ENCODE measurements around the gene CDIP1.

The CDIP1 gene

GRCh38 chr16:4512473-4512872 is 26.1 kb downstream of the CDIP1 start:
- H3K36me3 Mint-ChIP-seq (ENCODE audit: low read depth) = no peaks in the 10 kb centered on the region
- no peaks in the 10 kb centered on the region for H3K4me1 Mint-ChIP-seq
- no peak for DNase-seq
- no peaks in the 10 kb centered on the region for H3K9me3 Mint-ChIP-seq
- peaks cover 2% of the 10 kb centered on the region for H3K27me3 Mint-ChIP-seq (ENCODE audit: low read depth, poor library complexity)
- H3K4me3 Mint-ChIP-seq = no peak overlapping the region
- H3K27ac Mint-ChIP-seq = no peak overlapping the region
- TF ChIP-seq CTCF (IDR thresholded peaks at IDR 0.05) = no peak

DNA sequence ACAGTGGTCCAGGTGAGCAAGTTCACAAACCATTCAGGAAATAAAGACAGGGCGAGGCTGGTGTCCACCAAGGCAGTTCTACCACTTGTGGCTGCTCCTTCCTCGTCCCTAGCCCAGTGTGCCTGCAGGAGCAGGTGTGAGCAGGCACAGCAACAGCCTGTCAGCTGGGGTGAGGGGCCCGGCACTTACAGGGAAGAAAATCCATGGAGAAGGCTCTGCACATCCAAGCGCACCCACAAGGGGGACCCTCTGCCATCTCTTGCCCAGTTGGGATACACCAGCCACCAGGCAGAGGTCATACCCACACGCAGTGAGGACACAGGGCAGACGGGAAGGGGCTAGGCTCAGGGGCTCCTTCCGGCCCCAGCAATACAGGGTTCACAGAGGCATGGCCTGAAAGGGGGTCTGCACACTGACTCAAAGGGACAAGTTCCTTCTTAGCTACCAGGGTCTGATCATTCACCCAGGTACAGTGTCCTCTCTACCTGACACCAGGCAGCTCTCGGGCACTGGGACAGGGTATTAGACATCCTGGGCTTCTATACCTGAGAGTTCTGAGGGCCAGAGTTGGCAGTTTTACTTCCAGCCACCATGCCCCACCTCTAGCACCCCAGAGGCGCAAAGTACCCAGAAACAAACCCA is 27.0 kb downstream of the CDIP1 start:
- H3K27ac Mint-ChIP-seq = no peak overlapping the region

GRCh38 chr16:4510747-4511426 is 27.7 kb downstream of the CDIP1 start:
- Mint-ChIP-seq H3K9me3 (no peaks in the 10 kb centered on the region), H3K4me3 (no peak overlapping the region), H3K36me3 (ENCODE audit: low read depth) (no peaks in the 10 kb centered on the region), H3K4me1 (no peaks in the 10 kb centered on the region), H3K27ac (peak overlapping the region; percentile 25), H3K27me3 (ENCODE audit: low read depth, poor library complexity) (no peaks in the 10 kb centered on the region)
- no peak for DNase-seq
- TF ChIP-seq CTCF (IDR thresholded peaks at IDR 0.05) = no peak

More for the DNA sequence above, 27.0 kb downstream of the CDIP1 start:
- Mint-ChIP-seq H3K36me3 (ENCODE audit: low read depth) (no peaks in the 10 kb centered on the region), H3K9me3 (no peaks in the 10 kb centered on the region), H3K27me3 (ENCODE audit: low read depth, poor library complexity) (peaks cover 2% of the 10 kb centered on the region), H3K4me1 (no peaks in the 10 kb centered on the region), H3K4me3 (no peak overlapping the region)
- TF ChIP-seq CTCF (IDR thresholded peaks at IDR 0.05) = peak; percentile 58
- DNase-seq = peak; percentile 70

GRCh38 chr16:4510131-4510530 is 28.4 kb downstream of the CDIP1 start:
- no peaks in the 10 kb centered on the region for H3K9me3 Mint-ChIP-seq

DNA sequence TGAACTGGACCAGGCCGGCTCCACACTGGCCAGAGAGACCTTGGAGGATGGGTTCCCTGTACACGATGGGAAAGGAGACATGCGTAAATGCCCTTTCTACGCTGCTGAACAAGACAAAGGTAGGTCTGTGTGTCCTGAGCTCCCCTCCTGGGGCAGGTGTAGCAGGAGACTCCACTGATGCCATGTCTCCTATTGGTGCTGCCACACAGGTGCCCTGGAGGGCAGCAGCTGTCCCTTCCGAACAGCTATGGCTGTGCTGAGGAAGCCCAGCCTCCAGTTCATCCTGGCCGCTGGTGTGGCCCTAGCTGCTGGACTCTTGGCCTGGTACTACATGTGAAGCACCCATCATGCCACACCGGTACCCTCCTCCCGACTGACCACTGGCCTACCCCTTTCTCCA is 29.2 kb downstream of the CDIP1 start:
- Mint-ChIP-seq H3K9me3 (no peaks in the 10 kb centered on the region), H3K27me3 (ENCODE audit: low read depth, poor library complexity) (no peaks in the 10 kb centered on the region), H3K27ac (no peak overlapping the region), H3K4me1 (no peaks in the 10 kb centered on the region), H3K4me3 (no peak overlapping the region), H3K36me3 (ENCODE audit: low read depth) (no peaks in the 10 kb centered on the region)
- TF ChIP-seq CTCF (IDR thresholded peaks at IDR 0.05) = no peak
- no peak for DNase-seq

More at GRCh38 chr16:4510131-4510530, 28.4 kb downstream of the CDIP1 start:
- DNase-seq = no peak
- no peak overlapping the region for H3K4me3 Mint-ChIP-seq
- no peaks in the 10 kb centered on the region for H3K27me3 Mint-ChIP-seq (ENCODE audit: low read depth, poor library complexity)
- no peaks in the 10 kb centered on the region for H3K36me3 Mint-ChIP-seq (ENCODE audit: low read depth)
- no peaks in the 10 kb centered on the region for H3K4me1 Mint-ChIP-seq
- peak overlapping the region; percentile 37 for H3K27ac Mint-ChIP-seq
- TF ChIP-seq CTCF (IDR thresholded peaks at IDR 0.05) = no peak

DNA sequence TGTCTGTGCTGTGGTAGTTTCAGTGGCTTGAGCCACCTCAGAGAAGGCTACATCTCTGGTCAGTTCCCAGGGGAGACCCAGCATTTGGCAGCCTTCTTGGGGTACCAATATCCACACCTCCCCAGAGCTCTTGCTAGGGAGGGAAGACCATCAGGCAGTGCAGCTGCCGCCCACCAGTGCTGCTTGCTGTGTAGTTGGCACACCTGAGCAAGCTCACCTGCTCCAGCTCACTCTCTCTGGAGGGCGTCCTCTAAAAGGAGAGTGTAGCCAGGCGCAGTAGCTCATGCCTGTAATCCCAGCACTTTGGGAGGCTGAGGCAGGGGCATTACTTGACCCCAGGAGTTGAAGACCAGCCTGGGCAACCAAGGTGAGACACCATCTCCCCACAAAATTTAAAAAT is 29.8 kb downstream of the CDIP1 start:
- TF ChIP-seq CTCF (IDR thresholded peaks at IDR 0.05) = no peak
- H3K4me3 Mint-ChIP-seq = no peak overlapping the region
- H3K9me3 Mint-ChIP-seq = no peaks in the 10 kb centered on the region
- no peaks in the 10 kb centered on the region for H3K27me3 Mint-ChIP-seq (ENCODE audit: low read depth, poor library complexity)
- H3K36me3 Mint-ChIP-seq (ENCODE audit: low read depth) = no peaks in the 10 kb centered on the region
- no peak for DNase-seq
- no peaks in the 10 kb centered on the region for H3K4me1 Mint-ChIP-seq
- no peak overlapping the region for H3K27ac Mint-ChIP-seq

All from nephron progenitor cell (in vitro differentiated cells).